NCI-H510A (cell line): ENCODE data around the gene STMP1.
"Not testable (repeated sequence)": the region's sequence is repeated elsewhere in the genome, so short reads cannot be mapped to it uniquely, and the experiment has no call there.

ENCODE experiments used
- DNase-seq: peaks from one replicate; lab custom pipeline; 2025; lab: John Stamatoyannopoulos, UW

The STMP1 gene

GRCh38 chr7:135664046-135664589 is 1.8 kb downstream of the STMP1 start:
- no peak for DNase-seq

GRCh38 chr7:135665042-135665441 is 2.7 kb downstream of the STMP1 start:
- DNase-seq = no peak

DNA sequence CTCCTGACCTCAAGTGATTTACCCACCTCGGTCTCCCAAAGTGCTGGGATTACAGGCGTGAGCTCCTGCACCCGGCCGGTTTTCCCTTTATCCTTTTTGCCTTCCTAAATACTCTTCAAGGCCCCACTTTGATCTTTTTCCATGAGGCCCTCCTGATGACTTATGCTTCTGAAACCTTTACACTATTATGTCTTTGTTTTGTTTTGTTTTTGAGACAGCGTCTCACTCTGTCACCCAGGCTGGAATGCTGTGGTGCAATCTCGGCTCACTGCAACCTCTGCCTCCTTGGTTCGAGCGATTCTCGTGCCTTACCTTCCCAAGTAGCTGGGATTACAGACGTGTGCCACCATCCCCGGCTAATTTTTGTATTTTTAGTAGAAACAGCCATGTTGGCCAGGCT is 3.8 kb downstream of the STMP1 start:
- no peak for DNase-seq

- no peak for DNase-seq
Observed at GRCh38 chr7:135666846-135667245, 4.5 kb downstream of the STMP1 start.

DNA sequence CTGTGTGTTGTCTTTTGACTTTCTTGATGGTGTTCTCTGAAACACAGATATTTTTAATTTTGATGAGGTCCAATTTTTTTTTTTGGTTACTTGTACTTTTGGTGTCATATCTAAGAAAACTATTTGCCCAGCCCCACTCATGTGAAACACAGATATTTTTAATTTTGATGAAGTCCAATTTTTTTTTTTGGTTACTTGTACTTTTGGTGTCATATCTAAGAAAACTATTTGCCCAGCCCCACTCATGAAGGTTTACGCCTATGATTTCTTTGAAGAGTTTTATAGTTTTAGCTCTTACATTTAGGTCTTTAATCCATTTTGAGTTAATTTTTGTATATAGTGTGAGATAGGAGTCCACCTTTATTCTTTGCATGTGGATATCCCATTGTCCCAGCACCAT is 5.3 kb downstream of the STMP1 start:
- DNase-seq = not testable (repeated sequence)

GRCh38 chr7:135668852-135669395 is 6.6 kb downstream of the STMP1 start:
- DNase-seq = not testable (repeated sequence)

DNA sequence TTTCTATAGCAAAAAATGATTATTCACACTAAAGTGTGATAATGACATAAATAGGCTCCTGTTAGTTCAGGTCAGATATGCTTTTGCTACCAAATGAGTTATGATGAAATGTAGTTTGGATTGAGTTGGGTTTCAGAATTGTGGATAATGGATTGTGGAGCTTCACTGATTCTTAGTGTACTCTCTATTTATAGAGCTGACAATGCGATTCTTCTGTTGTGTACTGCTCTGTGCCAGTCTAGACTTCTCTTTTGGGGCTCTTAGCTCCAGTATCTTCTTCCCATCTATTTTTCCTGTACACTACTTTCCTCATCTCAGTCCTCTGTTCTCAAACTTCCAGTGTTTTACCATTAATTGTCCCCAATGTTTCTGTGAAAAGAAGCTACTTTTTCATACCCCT is 7.5 kb downstream of the STMP1 start:
- no peak for DNase-seq

- no peak for DNase-seq
Observed at GRCh38 chr7:135670179-135670578, 7.9 kb downstream of the STMP1 start.

GRCh38 chr7:135672560-135673359 is 10.4 kb downstream of the STMP1 start:
- DNase-seq = no peak

DNA sequence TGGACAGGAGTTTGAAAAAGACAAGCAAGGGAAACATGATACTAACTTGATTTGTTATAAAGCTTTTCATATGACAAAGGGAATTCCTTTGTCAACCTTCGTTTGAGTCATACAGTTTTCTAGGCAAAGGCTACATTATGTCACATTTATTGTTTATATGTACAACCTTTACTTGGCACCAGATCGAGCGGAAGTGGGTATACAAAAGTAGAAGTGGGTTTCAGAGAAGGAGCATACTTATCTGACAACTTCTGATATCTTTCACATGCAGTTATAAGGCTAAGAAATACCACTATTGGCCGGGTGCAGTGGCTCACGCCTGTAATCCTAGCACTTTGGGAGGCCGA is 11.0 kb downstream of the STMP1 start:
- no peak for DNase-seq

GRCh38 chr7:135678612-135679575 is 16.6 kb downstream of the STMP1 start:
- no peak for DNase-seq

DNA sequence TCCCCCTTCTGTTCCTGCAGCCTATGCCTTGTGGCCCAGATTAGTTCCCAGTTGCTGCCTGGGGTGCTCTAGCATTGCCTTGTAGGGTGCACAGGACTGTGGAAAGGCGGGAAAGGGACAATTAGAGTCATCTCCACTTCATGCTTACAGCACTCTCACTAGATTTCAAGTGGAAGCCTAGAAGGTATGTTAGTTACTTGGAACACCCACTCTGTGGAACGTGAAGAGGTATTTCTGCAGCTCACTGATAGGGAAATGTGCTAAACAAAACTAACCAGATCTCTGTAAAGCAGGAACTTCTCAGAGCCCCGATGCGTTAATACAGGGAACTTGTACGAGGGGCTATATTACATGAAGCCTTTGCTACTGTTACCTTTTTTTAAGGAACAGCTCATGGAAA is 19.4 kb downstream of the STMP1 start:
- no peak for DNase-seq

- no peak for DNase-seq
Observed at GRCh38 chr7:135682191-135682590, 19.9 kb downstream of the STMP1 start.

GRCh38 chr7:135683609-135684008 is 21.3 kb downstream of the STMP1 start:
- no peak for DNase-seq

DNA sequence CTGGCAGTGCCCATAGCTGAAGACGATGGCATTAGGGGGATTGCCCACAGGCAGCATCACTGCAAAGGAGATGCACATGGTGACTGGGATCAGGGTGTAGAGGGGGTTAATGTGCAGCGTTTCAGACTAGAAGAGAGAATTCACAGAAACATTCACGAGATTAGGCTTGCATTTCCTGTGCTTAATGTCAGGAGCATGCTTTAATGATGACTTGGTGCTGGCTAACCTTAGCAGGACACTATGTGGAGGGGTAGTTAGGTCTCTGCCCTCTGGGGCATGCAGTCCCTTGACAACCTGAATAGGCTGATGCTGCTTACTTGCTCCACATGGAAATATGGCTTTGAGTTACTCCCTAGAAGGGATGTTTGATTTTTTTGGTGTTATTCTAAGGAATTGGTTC is 21.8 kb downstream of the STMP1 start:
- DNase-seq = no peak

GRCh38 chr7:135684699-135685098 is 22.4 kb downstream of the STMP1 start:
- DNase-seq = no peak

DNA sequence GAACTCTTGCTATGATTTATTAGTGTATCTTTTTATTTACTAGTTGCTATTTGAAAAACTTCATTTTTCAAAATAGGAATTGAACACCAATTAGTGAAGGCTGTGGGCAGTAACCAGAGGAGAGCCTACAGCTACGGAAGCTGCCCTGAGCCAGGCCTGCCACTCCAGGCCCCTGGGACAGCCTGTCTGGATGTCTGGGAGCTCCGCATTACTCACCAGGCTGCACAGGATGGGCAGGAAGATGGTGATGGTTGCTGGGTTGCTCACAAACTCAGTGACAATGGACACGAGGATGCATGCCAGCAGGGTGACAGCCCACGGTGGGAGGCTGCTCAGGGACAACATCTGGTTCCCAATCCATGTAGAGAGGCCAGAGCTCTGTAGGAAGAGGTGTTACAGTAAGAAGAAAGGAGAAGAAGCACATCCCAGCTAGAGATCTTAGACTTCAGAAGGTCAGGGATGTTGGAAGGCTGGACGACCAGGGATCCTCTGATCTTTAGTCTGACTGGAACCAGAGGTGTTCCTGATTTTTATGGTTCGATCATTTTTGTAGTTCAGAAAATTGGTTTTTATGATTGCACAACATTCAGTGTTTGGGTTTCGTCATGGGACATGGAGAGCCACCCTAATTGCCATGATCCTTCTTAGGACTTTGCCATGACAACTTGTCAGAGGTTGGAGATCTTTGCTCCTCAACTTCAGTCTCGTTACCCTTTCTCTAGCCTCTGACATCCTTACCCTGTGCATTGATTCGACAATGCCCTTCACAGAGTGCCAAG is 23.2 kb downstream of the STMP1 start:
- DNase-seq = no peak

DNA sequence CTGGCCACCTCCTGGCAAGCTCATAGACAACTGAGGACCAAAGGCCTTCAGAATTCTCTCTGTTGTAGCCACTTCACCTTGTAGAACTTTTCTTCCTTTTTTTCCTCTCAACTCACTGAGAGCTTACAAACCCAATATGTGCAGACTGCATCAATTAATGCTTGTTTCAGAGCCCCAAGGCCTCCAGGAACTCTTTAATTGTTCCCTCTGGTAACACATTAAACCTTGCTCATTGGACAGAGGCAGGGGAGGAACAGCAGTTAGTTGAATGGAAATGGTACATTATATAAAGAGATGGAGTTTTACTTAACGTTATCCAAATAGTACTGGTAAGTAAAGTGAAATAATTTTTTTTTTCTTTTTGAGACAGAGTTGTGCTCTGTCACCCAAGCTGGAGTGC is 25.2 kb downstream of the STMP1 start:
- DNase-seq = no peak

DNA sequence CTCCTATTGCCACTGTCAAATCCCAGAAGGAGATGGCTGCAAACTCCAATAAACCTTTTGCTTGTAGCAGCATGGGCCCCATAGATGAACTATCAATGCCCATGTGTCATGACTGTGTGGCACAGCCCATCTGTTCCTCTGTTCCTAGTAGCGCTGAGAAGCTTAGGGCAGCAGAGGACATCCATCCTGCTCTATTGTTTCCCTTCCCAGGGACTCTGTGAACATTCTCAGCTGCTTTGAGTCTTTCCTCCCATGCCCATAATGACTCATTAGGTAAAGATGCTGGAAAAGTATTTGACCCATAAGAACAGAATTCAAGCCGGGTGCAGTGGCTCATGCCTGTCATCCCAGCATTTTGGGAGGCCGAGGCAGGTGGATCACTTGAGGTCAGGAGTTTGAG is 28.3 kb downstream of the STMP1 start:
- no peak for DNase-seq

DNA sequence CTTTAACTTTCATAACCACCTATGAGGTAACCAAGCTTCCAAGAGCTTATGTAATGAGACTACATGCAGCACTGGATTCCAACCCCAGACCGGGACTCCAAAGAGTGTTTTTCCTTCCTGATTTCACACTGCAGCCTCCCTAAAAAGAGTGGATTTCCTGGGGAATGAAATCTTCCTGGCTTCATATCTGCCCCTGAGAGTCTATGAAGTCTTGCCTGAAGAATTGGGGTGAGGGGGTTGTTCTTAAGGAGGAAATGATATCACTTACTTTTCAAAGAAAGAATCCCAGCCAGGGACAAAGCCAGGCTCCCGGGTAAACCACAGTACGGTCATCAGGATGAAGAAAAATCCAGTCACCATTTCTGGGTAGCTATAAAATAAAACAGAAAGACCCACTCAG is 29.7 kb downstream of the STMP1 start:
- DNase-seq = no peak

- not testable (repeated sequence) for DNase-seq
Observed at GRCh38 chr7:135692606-135693005, 30.3 kb downstream of the STMP1 start.

DNA sequence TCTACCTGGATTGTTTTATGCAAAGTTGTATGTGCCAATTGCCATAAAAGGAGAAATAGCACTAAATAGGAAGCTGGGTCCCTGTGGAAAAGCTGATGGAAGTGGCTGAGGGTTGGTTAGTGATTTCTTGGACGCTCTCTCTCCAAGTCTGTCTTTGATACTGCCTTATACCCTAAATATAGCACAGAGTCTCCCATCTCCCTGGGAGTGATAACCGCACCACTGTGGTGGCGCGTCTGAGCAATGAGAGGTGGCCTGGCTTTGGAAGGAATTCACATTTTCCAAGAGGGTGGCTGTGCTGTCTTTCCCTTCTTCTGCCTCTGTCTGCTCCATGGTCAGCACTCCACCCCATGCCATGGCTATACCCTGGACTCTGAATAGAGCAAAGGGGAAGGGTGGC is 31.2 kb downstream of the STMP1 start:
- DNase-seq = no peak
